OCI-LY1 (cell line): ENCODE measurements around the gene PALD1.

Experiments
- EZH2 ChIP-seq: fragments of 200-600 bp; sonication (generic), shearing (Covaris generic); IDR thresholded peaks from 2 replicates; pipeline ENCODE4 v1.8.0; 2017; ENCODE audit warnings: borderline replicate concordance, mixed run types, mild to moderate bottlenecking, antibody characterized with exemption, low read length, moderate library complexity, mixed read lengths
- TF ChIP-seq, protein P1 (sequence below): fragments of 200-600 bp; sonication (generic), shearing (Covaris generic); IDR thresholded peaks from 2 replicates; pipeline ENCODE4 v1.5.1; 2017; ENCODE audit warnings: mild to moderate bottlenecking, antibody characterized with exemption, low read length, moderate library complexity, mixed read lengths

DNA sequence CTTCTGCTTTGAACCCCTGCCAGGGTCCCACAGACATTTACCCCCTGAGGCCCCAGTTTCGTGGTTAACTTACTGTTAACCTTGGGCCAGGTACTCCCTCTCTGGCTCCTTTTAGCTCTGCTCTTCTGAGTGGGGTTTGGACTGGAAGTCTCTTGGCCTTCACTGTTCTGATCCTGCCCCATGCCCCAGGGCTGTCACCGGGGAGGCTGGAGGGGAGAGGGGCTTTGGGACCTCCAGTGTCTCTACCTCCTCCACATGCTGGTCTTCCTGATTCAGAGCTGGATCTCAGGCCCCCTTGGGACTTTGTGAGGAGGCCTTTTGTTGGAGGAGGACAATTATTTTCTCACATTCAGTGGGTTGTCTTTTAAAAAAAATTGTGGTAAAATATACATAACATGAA is 12.7 kb upstream of the PALD1 start:
- no peak for TF ChIP-seq EZH2
- TF ChIP-seq, protein P1, sequence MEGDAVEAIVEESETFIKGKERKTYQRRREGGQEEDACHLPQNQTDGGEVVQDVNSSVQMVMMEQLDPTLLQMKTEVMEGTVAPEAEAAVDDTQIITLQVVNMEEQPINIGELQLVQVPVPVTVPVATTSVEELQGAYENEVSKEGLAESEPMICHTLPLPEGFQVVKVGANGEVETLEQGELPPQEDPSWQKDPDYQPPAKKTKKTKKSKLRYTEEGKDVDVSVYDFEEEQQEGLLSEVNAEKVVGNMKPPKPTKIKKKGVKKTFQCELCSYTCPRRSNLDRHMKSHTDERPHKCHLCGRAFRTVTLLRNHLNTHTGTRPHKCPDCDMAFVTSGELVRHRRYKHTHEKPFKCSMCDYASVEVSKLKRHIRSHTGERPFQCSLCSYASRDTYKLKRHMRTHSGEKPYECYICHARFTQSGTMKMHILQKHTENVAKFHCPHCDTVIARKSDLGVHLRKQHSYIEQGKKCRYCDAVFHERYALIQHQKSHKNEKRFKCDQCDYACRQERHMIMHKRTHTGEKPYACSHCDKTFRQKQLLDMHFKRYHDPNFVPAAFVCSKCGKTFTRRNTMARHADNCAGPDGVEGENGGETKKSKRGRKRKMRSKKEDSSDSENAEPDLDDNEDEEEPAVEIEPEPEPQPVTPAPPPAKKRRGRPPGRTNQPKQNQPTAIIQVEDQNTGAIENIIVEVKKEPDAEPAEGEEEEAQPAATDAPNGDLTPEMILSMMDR = no peak
